Activated gamma-delta T cell treated with anti-CD3 and anti-CD28 coated beads, Interleukin-2, amount 50 U/mL, for 16 hours (primary cell): ENCODE measurements around the gene ATF6.

Source experiments
- DNase-seq: peaks from one replicate; pipeline ENCODE4 v3.0.0-alpha.2; 2020; ENCODE audit warnings: low read depth

ATF6 gene

DNA sequence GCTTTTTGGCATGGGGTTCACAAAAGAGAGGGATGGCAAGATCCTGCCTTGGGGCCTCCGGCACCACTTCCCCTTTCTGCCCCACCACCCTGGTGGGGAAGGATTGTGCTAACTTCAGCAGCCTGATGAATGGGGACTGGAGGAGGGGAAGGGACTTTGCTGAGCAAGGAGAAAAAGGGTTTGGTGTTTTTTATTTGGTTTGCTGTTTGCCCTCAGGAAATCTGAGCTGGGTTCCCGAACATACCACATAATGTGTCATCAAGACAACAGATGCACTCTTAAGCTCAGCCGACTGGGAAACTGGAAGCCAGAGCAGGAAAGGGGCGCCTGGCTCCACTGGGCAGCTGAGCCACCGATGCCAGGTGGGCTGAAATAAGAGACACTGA lies 237.7 kb downstream of the ATF6 start:
- no peak for DNase-seq

DNA sequence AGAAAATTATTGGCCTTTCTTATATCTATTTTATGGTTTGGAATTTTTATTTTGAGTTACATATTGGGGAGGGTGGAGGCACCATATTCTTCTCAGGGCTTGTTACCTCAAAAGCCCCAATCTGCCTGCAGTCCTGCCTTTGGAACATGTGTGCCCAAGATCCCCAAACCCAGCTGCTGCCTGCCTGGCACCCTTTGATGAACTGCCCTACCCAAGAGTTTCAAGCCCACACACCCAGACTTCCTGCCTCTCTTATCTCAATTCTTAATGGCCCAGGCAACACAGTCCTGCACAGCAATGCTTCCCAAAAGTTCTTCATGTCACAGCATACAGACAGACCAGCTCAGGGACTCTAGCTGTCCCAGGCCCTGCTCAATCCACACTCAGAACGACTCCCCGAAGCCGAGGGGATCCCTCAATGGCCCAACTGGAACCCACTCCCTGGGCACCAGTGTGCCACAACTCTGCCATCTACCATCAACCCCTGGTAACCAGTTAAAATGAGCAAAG lies 238.4 kb downstream of the ATF6 start:
- no peak for DNase-seq

DNA sequence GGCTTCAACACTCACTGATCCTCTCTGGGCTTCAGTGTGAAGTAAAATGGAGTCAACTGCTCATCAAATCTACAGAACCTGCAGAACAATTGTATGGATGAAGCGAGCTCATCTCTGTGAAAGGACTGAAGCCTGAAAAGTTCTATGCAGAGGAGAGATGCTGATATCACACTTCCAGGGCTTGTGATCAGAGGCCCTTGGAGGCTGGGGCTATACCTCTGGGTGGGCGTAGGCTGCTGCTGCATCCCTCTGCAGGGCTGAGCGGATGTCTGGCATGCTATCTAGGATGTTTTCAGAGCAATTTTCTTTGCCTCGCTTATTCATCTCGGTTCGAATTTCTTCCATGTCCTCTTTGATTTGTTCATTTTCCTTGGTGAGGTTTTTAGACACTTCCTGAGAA lies 240.0 kb downstream of the ATF6 start:
- DNase-seq, result no peak

DNA sequence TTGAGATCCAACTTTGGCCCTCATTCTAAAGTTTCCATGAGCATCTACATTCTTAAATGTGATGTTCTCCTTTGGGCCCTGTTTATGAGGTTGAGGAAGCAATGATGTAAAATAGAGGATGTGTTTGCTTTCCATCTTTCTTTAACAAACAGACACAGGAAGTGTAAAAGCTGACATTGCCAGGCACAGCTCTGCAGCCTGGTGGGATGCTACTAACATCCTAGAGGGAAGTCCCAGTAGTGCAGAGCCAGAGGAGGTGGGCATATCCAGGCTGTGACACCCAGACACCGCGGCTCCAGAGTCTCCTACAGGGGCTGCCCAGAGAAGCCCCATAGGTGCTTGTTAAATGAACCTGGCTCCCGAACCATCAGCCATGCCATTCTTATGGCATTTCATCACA lies 241.3 kb downstream of the ATF6 start:
- DNase-seq, result no peak

DNA sequence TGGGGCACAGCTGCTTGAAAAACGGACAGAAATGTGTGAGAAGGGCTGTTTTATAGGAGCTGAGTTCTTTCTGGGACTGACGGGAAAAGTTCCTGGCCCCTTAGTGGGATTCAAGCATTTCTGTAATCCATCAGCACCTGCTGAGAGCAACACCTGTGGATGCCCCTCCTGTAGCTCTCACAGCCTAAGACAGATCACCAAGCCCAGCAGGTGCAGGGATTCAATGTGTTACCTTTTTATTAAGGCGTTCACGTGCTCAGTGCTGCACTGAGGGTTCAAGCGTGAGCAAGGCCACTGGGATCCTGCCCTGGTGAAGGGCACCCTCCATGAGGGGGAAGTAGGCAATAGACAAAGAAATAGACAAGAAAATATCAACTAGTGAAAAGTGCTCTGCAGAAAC lies 242.7 kb downstream of the ATF6 start:
- DNase-seq, result no peak

DNA sequence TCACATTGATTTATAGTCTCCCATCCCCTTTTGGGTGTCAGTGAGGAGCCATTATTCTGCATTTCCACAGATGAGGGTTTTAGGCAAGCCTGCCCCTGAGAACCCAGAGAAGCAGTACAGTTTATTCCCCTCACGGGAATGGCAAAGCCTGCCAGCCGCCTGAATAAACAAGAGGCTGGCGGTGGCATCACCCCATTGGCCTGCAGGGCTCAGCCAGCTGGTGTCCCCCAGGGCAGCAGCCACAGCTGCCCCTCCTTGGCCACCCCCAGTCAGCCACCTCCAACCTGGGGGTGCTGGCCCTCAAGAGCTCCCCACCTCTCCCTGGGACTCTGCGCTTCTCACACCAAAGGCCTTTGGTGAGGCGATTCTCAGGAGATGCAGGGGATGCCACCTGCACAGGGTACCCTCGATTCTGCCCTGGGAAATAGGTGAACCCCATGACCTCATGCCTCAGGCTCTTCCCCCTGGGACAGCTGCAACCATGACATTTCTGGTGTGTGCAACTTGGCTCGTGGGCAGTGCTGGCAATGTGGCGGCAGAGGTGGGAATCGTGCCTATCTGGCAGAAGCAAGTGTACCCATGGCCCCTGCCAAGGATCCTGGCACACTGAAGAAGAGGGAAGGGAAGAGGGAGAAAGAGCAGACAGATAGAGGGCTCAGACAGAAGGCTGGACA lies 243.5 kb downstream of the ATF6 start:
- no peak for DNase-seq

DNA sequence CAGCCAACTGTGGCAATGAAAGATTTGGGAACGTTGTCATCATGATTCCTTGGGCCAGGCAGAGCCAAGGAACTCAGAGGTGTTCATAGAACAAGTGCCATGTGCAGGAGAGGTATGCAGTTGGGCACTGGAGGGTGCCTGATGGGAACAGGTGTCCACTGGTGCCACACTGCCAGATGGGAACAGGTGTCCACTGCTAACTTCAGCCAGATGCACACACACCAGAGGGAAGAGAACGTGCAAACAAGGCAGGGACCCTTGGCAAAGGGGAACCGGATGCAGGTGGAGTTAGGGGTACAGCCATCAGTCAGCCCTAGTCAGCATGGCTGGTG lies 244.0 kb downstream of the ATF6 start:
- DNase-seq, result no peak

DNA sequence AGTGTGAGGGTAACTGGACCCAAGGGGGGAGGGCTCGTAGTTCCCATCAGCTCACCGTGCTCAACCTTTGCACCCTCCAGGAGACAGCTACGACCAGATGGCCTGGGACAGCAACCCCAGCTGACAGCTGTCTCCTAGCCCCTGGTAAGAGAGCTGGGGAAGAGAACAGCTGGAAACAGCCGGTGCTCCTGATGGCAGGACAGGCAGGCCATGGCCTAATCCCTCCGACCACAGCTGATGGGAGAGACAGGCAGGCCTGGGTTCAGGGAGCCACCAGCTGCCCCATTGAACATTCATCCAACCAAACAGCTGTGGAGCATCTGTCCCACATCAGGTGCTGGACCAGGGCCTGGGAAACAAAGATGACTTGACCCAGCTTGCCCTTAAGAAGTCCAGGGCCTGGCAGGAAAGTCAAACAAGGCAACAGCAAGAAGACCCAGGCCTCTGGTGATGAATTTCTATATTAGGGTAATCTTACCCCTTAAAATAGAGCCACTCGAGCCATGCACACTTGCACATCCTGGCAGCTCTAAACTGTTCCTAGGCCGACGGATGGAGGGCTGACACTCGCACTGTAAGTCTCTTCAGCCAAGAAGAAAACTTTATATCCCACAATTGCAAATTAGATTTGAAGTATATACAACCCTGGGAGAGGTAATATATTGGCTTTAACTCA lies 245.4 kb downstream of the ATF6 start:
- DNase-seq, result no peak

DNA sequence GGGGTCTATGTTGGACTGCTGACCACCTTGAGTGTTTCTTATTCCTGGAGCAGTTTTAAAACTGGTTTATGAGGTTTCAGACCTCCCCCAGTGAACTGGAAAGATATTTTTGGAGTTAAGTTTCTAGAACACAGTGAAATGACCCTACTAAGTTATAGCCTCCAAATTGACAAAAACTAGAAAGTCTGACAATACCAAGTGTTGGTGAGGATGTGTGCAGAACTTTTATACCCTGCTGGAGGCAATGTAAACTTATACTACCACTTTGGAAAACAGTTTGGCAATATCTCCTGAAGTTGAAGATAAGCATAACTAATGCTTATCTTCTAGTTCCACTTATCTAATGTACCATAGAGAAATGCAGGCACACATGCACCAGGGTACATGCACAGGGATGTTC lies 247.2 kb downstream of the ATF6 start:
- DNase-seq, result no peak
